Duodenal mucosa (tissue), 2 donors: Measurements from ENCODE around the gene IFIT2.
"Not testable (repeated sequence)": the region's sequence is repeated elsewhere in the genome, so short reads cannot be mapped to it uniquely, and the experiment has no call there.

Source experiments
- H3K27ac ChIP-seq: one replicate; pipeline ENCODE4 v1.7.0; 2013; ENCODE audit warnings: low read depth, low read length
- H3K27me3 ChIP-seq, 2 donors: one replicate each; pipeline ENCODE4 v1.7.0; 2013; ENCODE audit warnings: low read length in 2 of 2, control low read depth in 1 of 2; ENCODE audit not compliant: insufficient read depth in 2 of 2, control insufficient read depth in 1 of 2
- H3K36me3 ChIP-seq, 2 donors: one replicate each; pipeline ENCODE4 v1.7.0; 2013; ENCODE audit warnings: low read length in 2 of 2, control low read depth in 1 of 2; ENCODE audit not compliant: insufficient read depth in 2 of 2, control insufficient read depth in 1 of 2
- H3K4me1 ChIP-seq, 2 donors: one replicate each; pipeline ENCODE4 v1.7.0; 2013; ENCODE audit warnings: low read length in 2 of 2, control low read depth in 1 of 2; ENCODE audit not compliant: insufficient read depth in 2 of 2, control insufficient read depth in 1 of 2
- H3K4me3 ChIP-seq, 2 donors: one replicate each; pipeline ENCODE4 v1.7.0; 2013; ENCODE audit warnings: low read length in 2 of 2, low read depth in 1 of 2
- H3K9ac ChIP-seq, 2 donors: one replicate each; pipeline ENCODE4 v1.7.0; 2013; ENCODE audit warnings: low read length in 2 of 2, low read depth in 1 of 2
- H3K9me3 ChIP-seq, 2 donors: one replicate each; pipeline ENCODE4 v1.7.0; 2013; ENCODE audit warnings: low read length in 2 of 2, control low read depth in 1 of 2; ENCODE audit not compliant: control insufficient read depth in 1 of 2

Gene IFIT2

DNA sequence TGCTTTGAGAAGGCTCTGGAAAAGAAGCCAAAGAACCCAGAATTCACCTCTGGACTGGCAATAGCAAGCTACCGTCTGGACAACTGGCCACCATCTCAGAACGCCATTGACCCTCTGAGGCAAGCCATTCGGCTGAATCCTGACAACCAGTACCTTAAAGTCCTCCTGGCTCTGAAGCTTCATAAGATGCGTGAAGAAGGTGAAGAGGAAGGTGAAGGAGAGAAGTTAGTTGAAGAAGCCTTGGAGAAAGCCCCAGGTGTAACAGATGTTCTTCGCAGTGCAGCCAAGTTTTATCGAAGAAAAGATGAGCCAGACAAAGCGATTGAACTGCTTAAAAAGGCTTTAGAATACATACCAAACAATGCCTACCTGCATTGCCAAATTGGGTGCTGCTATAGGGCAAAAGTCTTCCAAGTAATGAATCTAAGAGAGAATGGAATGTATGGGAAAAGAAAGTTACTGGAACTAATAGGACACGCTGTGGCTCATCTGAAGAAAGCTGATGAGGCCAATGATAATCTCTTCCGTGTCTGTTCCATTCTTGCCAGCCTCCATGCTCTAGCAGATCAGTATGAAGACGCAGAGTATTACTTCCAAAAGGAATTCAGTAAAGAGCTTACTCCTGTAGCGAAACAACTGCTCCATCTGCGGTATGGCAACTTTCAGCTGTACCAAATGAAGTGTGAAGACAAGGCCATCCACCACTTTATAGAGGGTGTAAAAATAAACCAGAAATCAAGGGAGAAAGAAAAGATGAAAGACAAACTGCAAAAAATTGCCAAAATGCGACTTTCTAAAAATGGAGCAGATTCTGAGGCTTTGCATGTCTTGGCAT lies 4.8 kb downstream of the IFIT2 start:
- Histone ChIP-seq H3K27me3 (no peaks in the 10 kb centered on the region), H3K9me3 (no peaks in the 10 kb centered on the region), H3K36me3 (peaks cover 9 to 12% of the 10 kb centered on the region in 2 donors), H3K4me3 (no peak overlapping the region), H3K27ac (no peak overlapping the region), H3K4me1 (peaks cover 7 to 18% of the 10 kb centered on the region in 2 donors), H3K9ac (no peak overlapping the region)

DNA sequence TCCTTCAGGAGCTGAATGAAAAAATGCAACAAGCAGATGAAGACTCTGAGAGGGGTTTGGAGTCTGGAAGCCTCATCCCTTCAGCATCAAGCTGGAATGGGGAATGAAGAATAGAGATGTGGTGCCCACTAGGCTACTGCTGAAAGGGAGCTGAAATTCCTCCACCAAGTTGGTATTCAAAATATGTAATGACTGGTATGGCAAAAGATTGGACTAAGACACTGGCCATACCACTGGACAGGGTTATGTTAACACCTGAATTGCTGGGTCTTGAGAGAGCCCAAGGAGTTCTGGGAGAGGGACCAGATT lies 5.4 kb downstream of the IFIT2 start:
- Histone ChIP-seq H3K9ac (no peak overlapping the region), H3K4me3 (no peak overlapping the region), H3K9me3 (no peaks in the 10 kb centered on the region), H3K4me1 (peaks cover 7 to 18% of the 10 kb centered on the region in 2 donors), H3K27me3 (no peaks in the 10 kb centered on the region), H3K27ac (no peak overlapping the region), H3K36me3 (peaks cover 9 to 12% of the 10 kb centered on the region in 2 donors)

DNA sequence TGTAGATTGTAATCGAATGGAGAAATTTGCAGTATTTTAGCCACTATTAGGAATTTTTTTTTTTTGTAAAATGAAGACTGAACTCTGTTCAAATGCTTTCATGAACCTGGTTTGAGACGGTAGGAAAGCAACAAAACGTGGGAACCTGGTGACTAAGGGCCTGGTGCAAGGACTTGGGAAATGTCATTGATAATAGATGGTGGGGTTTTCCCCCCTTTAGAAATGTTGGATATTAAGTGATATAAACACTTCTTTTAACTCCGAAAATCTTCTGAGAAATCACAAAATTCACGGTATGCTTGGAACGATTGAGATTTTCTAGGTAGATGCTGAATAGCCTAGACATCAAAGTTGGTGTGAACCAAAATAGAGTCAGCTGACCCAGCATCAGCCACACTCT lies 6.4 kb downstream of the IFIT2 start:
- H3K4me1 ChIP-seq = peaks cover 7 to 9% of the 10 kb centered on the region in 2 donors
- no peaks in the 10 kb centered on the region for H3K9me3 ChIP-seq
- no peak overlapping the region for H3K4me3 ChIP-seq
- no peak overlapping the region for H3K9ac ChIP-seq
- H3K27ac ChIP-seq = no peak overlapping the region
- H3K27me3 ChIP-seq = no peaks in the 10 kb centered on the region
- peaks cover 9 to 12% of the 10 kb centered on the region in 2 donors for H3K36me3 ChIP-seq

DNA sequence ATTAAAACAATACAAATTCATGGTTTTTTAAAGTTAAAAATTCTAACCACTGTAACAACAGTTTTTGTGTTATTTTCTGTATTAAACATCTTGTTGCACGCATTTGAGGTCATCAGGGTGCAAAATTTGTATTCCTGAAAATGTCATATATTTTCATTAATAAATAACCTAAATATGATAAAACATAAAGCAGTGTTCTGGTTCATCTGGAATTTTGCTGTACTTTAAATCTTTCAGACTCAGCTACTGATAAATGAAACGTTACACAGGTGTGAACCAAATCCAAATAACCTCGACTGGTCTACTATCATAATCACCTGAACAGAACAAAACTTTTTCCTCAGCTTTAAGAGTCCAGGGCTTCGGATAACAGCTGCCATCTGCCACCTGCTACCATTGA lies 6.9 kb downstream of the IFIT2 start:
- Histone ChIP-seq H3K36me3 (peaks cover 9 to 12% of the 10 kb centered on the region in 2 donors), H3K4me1 (peaks cover 2 to 6% of the 10 kb centered on the region in 2 donors), H3K27ac (no peak overlapping the region)

DNA sequence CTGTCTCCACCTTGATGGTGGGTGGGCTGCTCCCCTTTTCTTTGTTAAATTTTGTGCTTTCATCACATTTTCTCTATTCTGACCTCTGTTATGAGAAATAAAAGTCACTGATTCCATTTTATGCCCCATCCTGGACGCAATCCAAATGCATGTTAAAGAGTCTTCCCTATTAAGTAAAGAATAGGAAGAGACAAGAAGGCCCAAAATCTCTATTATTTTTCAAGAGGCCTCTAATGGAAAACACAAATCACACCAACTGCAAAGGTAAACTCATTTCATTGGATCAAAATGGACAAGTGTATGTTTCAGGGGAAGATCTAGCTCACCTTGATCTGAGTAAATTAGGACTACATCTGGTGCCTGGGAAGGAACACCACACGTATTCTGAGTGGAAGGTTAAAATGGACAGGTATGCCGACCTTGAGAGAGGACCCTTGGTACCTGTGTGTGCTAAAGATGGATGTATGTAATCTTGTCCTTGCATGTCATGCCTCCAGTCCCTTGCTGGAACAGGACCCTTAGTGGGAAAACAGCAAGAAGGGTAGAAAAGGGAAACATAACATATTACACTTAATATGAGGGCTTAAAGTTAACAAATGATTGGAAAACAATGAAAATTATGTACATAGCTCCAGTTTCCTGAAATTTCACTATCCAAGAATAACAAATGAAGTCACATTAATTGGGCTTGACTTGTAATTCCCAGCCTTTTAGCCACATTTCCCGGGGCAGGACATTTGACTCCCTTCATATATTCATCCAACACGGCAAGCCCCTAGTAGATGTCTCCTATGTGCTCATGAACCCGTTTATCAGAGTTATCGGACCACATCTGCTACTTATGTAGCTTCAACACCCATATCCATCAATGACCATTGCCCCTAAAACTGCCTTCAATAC lies 7.6 kb downstream of the IFIT2 start:
- H3K9me3 ChIP-seq = no peaks in the 10 kb centered on the region
- H3K9ac ChIP-seq = no peak overlapping the region
- H3K27ac ChIP-seq = no peak overlapping the region
- no peak overlapping the region for H3K4me3 ChIP-seq
- H3K36me3 ChIP-seq = peaks cover 9 to 12% of the 10 kb centered on the region in 2 donors
- H3K4me1 ChIP-seq = no peaks in the 10 kb centered on the region
- no peaks in the 10 kb centered on the region for H3K27me3 ChIP-seq

More for the DNA sequence above, 6.9 kb downstream of the IFIT2 start:
- Histone ChIP-seq H3K9ac (no peak overlapping the region), H3K9me3 (no peaks in the 10 kb centered on the region), H3K4me3 (no peak overlapping the region), H3K27me3 (no peaks in the 10 kb centered on the region)

DNA sequence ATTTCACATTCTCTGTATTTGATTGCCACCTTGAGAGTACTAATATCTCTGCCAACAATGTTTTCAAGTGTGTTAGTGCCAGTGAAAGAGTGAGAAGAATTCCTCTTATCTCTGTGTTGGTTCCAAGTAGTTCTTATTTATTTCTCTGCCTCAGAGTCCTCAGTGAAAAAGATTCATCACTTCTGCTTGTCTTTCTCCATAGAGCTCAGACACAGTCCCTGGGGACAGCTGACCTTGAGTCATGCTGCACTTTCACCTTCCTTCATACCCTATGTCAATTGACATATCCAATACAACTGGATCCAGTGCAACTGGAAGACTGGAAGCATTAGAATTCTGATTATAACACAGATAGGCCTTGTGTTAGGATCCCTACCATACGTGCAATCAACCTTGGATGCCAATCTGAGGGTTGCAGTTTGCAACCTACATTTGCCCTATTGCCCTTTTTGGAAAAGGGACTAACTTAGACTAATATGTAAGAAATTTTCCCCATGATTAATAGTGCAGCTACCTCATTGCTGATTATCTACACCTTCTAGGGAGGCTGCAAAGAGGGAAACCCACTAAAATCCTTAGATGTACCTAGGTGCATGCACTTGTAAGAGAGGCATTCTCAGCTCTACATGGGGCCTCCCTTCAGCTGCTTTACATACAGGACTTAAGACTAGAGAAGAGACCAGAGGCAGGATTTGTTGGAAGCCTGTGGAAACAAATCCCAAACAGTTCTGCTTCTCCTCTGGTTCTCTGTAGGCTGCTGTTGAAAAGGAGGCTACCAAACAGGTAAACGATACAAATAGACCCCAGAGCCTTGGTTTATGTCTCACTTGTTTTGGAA lies 8.4 kb downstream of the IFIT2 start:
- Histone ChIP-seq H3K4me3 (no peak overlapping the region), H3K27ac (no peak overlapping the region), H3K4me1 (no peaks in the 10 kb centered on the region), H3K9ac (no peak overlapping the region), H3K36me3 (peaks cover 9 to 12% of the 10 kb centered on the region in 2 donors), H3K27me3 (no peaks in the 10 kb centered on the region), H3K9me3 (no peaks in the 10 kb centered on the region)

DNA sequence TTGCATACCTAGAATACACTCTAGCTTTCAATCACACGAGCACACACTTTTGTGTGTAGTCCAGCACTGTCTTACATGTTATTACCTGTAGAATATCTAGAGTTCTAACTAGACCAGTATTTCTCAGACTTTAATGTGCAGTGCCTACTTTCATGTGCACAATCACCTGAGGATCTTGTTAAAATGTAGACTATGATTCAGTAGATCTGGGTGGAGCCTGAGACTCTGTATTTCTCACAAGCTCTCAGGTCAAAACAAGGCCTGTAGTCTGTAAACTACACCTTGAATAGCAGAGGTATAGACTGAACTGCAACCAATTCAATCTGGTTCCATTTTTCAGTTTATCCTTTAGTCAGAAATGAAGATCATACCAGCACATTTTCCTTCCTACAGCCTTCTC lies 11.1 kb downstream of the IFIT2 start:
- H3K27ac ChIP-seq = no peak overlapping the region
- H3K9me3 ChIP-seq = no peaks in the 10 kb centered on the region
- no peak overlapping the region for H3K4me3 ChIP-seq

DNA sequence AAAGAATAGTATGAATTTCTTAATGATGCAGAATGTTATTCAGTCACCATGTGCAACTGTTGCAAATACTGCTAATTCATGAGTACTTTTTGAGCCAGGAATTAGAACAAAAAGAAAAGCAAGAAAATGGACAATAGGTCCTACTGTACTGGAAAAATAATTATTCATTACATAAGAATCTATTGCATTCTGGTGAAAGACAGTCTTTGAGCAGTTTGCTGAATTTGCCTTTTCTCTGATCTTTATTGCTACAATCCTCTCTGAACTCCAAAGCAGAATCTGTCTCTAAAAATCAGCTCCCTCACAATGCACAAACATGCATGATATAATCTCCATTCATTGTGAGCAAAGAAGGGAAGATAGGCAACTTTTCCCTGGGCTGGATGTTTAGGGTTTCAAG lies 12.8 kb downstream of the IFIT2 start:
- no peak overlapping the region for H3K9ac ChIP-seq
- no peak overlapping the region for H3K4me3 ChIP-seq
- H3K9me3 ChIP-seq = no peaks in the 10 kb centered on the region
- no peaks in the 10 kb centered on the region for H3K27me3 ChIP-seq
- no peaks in the 10 kb centered on the region for H3K4me1 ChIP-seq
- H3K36me3 ChIP-seq = no peaks in the 10 kb centered on the region
- no peak overlapping the region for H3K27ac ChIP-seq

More for the DNA sequence above, 11.1 kb downstream of the IFIT2 start:
- Histone ChIP-seq H3K4me1 (no peaks in the 10 kb centered on the region), H3K27me3 (no peaks in the 10 kb centered on the region), H3K9ac (no peak overlapping the region), H3K36me3 (no peaks in the 10 kb centered on the region)

DNA sequence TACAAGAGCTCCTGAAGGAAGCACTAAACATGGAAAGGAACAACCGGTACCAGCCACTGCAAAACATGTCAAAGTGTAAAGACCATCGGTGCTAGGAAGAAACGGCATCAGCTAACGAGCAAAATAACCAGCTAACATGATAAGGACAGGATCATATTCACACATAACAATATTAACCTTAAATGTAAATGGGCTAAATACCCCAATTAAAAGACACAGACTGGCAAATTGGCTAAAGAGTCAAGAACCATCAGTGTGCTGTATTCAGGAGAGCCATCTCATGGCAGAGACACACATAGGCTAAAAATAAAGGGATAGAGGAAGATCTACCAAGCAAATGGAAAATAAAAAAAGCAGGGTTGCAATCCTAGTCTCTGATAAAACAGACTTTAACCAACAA lies 16.2 kb downstream of the IFIT2 start:
- H3K27me3 ChIP-seq, H3K4me1 ChIP-seq, H3K9ac ChIP-seq, H3K9me3 ChIP-seq, H3K27ac ChIP-seq, H3K36me3 ChIP-seq, H3K4me3 ChIP-seq: not testable (repeated sequence)
